SK-N-SH (cell line): Measurements from ENCODE around the gene GMPR. TPM values are rescaled to one million over a fixed set of nuclear protein-coding genes. Genes with fewer than 3 reads are reported as not detected.

Experiments
- CTCF ChIA-PET: fragments of 300-600, 350-600 bp; formaldehyde crosslinking; extraction: SDS; loops from one replicate; lab custom pipeline; 2021; lab: Yijun Ruan, JAX
- POLR2A ChIA-PET: fragments of 350-600 bp; sonication (Branson Sonifier 250); formaldehyde crosslinking; extraction: SDS; loops from one replicate; lab custom pipeline; 2020; ENCODE audit warnings: antibody characterized with exemption, inconsistent platforms; lab: Yijun Ruan, JAX
- DNase-seq: peaks from one replicate; pipeline ENCODE4 v3.0.0; 2012
- H2AFZ ChIP-seq: fragments of 200-600 bp; sonication (generic); 2 replicates; pipeline ENCODE4 v1.8.1; 2016; ENCODE audit warnings: antibody characterized with exemption, mild to moderate bottlenecking, low read depth
- H3F3A ChIP-seq: fragments of 200-600 bp; sonication (generic); replicated peaks from 2 replicates; pipeline ENCODE3; 2016; ENCODE audit warnings: antibody characterized with exemption, mild to moderate bottlenecking; ENCODE audit not compliant: insufficient read depth
- H3K27ac ChIP-seq, 2 experiments: fragments of 200-500 bp in 1 of 2; fragments of 200-600 bp in 1 of 2; sonication (Bioruptor generic) in 1 of 2; sonication (generic), shearing (Covaris generic) in 1 of 2; 2 replicates each; pipeline versions ENCODE4 v1.5.1 to v1.6.1; 2014 to 2016; ENCODE audit warnings: low read depth in 2 of 2, inconsistent platforms in 1 of 2, low read length in 1 of 2, mild to moderate bottlenecking in 1 of 2, mixed read lengths in 1 of 2
- H3K27me3 ChIP-seq: fragments of 200-600 bp; sonication (generic), shearing (Covaris generic); 2 replicates; pipeline ENCODE4 v1.6.1; 2016; ENCODE audit warnings: mixed run types; ENCODE audit not compliant: insufficient read depth
- H3K36me3 ChIP-seq, 2 experiments: fragments of 200-500 bp in 1 of 2; fragments of 200-600 bp in 1 of 2; sonication (Bioruptor generic) in 1 of 2; sonication (generic) in 1 of 2; replicated peaks in 1 of 2; 2 replicates each; pipeline versions ENCODE3 to v1.5.1; 2014 to 2016; ENCODE audit warnings: low read length in 1 of 2, mild to moderate bottlenecking in 1 of 2; ENCODE audit not compliant: insufficient read depth in 2 of 2, control insufficient read depth in 1 of 2
- H3K4me1 ChIP-seq, 2 experiments: fragments of 200-500 bp in 1 of 2; fragments of 200-600 bp in 1 of 2; sonication (Bioruptor generic) in 1 of 2; sonication (generic), shearing (Covaris generic) in 1 of 2; 2 replicates each; pipeline versions ENCODE4 v1.5.1 to v1.6.1; 2014 to 2016; ENCODE audit warnings: low read depth in 1 of 2, low read length in 1 of 2, mixed run types in 1 of 2; ENCODE audit not compliant: insufficient read depth in 2 of 2, control insufficient read depth in 1 of 2
- H3K4me2 ChIP-seq: fragments of 200-600 bp; sonication (generic), shearing (Covaris generic); 2 replicates; pipeline ENCODE4 v1.6.1; 2017; ENCODE audit warnings: mixed run types
- H3K4me3 ChIP-seq, 2 experiments: fragments of 200-500 bp in 1 of 2; fragments of 200-600 bp in 1 of 2; sonication (Bioruptor generic) in 1 of 2; sonication (generic), shearing (Covaris generic) in 1 of 2; 2 replicates each; pipeline versions ENCODE4 v1.5.1 to v1.8.1; 2014 to 2016; ENCODE audit warnings: low read depth in 2 of 2, inconsistent platforms in 1 of 2, low read length in 1 of 2, mild to moderate bottlenecking in 1 of 2, mixed read lengths in 1 of 2, moderate library complexity in 1 of 2
- H3K79me2 ChIP-seq: fragments of 200-600 bp; sonication (generic); 2 replicates; pipeline ENCODE4 v1.8.1; 2017; ENCODE audit warnings: mild to moderate bottlenecking; ENCODE audit not compliant: insufficient read depth
- H3K9ac ChIP-seq: fragments of 200-600 bp; sonication (generic); 2 replicates; pipeline ENCODE4 v1.6.1; 2017; ENCODE audit warnings: mixed run types
- H3K9me2 ChIP-seq: fragments of 200-600 bp; sonication (generic); 2 replicates; pipeline ENCODE4 v1.6.1; 2017; ENCODE audit warnings: mixed run types
- H3K9me3 ChIP-seq: fragments of 200-600 bp; sonication (generic); 2 replicates; pipeline ENCODE4 v1.6.1; 2017; ENCODE audit warnings: mixed run types, mild to moderate bottlenecking, moderate library complexity
- H4K20me1 ChIP-seq: fragments of 200-600 bp; sonication (generic); 2 replicates; pipeline ENCODE4 v1.6.1; 2017; ENCODE audit warnings: mild to moderate bottlenecking, mixed run types; ENCODE audit not compliant: insufficient read depth
- CHD2 ChIP-seq: fragments of 150-350 bp; IDR thresholded peaks from 2 replicates; pipeline ENCODE4 v1.6.1; 2018; ENCODE audit warnings: low read length; ENCODE audit not compliant: partially characterized antibody
- CTCF ChIP-seq: fragments of 200-600 bp; sonication (generic); IDR thresholded peaks from 2 replicates; pipeline ENCODE4 v1.6.1; 2017; ENCODE audit warnings: antibody characterized with exemption, mild to moderate bottlenecking, moderate library complexity
- ELF1 ChIP-seq: IDR thresholded peaks from 2 replicates; pipeline ENCODE4 v1.4.0; 2012
- EZH2phosphoT487 ChIP-seq: fragments of 200-600 bp; sonication (generic); IDR thresholded peaks from 2 replicates; pipeline ENCODE4 v1.6.1; 2017; ENCODE audit warnings: low read depth, mixed run types, mild to moderate bottlenecking, antibody characterized with exemption, moderate library complexity, borderline replicate concordance
- FOXJ3 ChIP-seq: sonication (generic); formaldehyde crosslinking; IDR thresholded peaks from 2 replicates; pipeline ENCODE4 v1.5.1; 2020; ENCODE audit warnings: mild to moderate bottlenecking, missing genetic modification reagents
- GATA2 ChIP-seq: sonication (generic); formaldehyde crosslinking; IDR thresholded peaks from 2 replicates; pipeline ENCODE4 v1.5.0; 2020; ENCODE audit warnings: mild to moderate bottlenecking, missing genetic modification reagents
- JUND ChIP-seq: IDR thresholded peaks from 2 replicates; pipeline ENCODE4 v1.4.0; 2012
- NFIC ChIP-seq: IDR thresholded peaks from 2 replicates; pipeline ENCODE4 v1.4.0; 2012; ENCODE audit warnings: borderline replicate concordance
- RAD21 ChIP-seq: IDR thresholded peaks from 2 replicates; pipeline ENCODE4 v1.6.1; 2012; ENCODE audit warnings: mild to moderate bottlenecking, low read length
- RFX5 ChIP-seq: IDR thresholded peaks from 2 replicates; pipeline ENCODE4 v1.6.1; 2012; ENCODE audit warnings: mild to moderate bottlenecking, improper control_type of control experiment, low read length
- RXRA ChIP-seq: IDR thresholded peaks from 2 replicates; pipeline ENCODE4 v1.4.0; 2012; ENCODE audit warnings: low read depth, mild to moderate bottlenecking, borderline replicate concordance
- SIN3A ChIP-seq: IDR thresholded peaks from 2 replicates; pipeline ENCODE4 v1.6.1; 2012; ENCODE audit warnings: low read depth, mild to moderate bottlenecking, low read length, moderate library complexity, borderline replicate concordance
- WGBS: methylation state at CpG from one replicate; pipeline ENCODE4 v1.1.6; 2017; ENCODE audit warnings: low lambda C conversion rate; 5-methylcytosine and 5-hydroxymethylcytosine counted together
- polyA plus RNA-seq, 3 experiments: library from polyadenylated mRNA; depleted of rRNA; stranded (reverse); fragments of >200 nt; gene quantifications; 2 replicates each; pipeline ENCODE4 v1.2.3, GENCODE V29; 2012
- TF ChIP-seq, protein P1 (sequence below): IDR thresholded peaks from 2 replicates; pipeline ENCODE4; 2012

The GMPR gene
- polyA plus RNA-seq, 1 of the 3 experiments (the other 2 are of a cell fraction) = 21.0 TPM

- TF ChIP-seq, protein P1, sequence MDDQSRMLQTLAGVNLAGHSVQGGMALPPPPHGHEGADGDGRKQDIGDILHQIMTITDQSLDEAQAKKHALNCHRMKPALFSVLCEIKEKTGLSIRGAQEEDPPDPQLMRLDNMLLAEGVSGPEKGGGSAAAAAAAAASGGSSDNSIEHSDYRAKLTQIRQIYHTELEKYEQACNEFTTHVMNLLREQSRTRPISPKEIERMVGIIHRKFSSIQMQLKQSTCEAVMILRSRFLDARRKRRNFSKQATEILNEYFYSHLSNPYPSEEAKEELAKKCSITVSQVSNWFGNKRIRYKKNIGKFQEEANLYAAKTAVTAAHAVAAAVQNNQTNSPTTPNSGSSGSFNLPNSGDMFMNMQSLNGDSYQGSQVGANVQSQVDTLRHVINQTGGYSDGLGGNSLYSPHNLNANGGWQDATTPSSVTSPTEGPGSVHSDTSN = no peak
- TF ChIP-seq ELF1 = no peak
- no peak for TF ChIP-seq GATA2
- TF ChIP-seq JUND = no peak
- no peak for TF ChIP-seq CHD2
- no peak for TF ChIP-seq EZH2phosphoT487
- TF ChIP-seq, all 33 proteins: peak for 0
Observed at GRCh38 chr6:16284472-16284871, 46.1 kb downstream of the GMPR start (continued).

GRCh38 chr6:16285467-16286150 is 47.2 kb downstream of the GMPR start:
- Histone ChIP-seq H2AFZ (no peak overlapping the region), H3K9me2 (no peaks in the 10 kb centered on the region), H3K4me1 (no peaks in the 10 kb centered on the region), H4K20me1 (no peaks in the 10 kb centered on the region), H3K79me2 (no peaks in the 10 kb centered on the region)
- POLR2A ChIA-PET = no interaction called here
- TF ChIP-seq FOXJ3 (CRISPR knock-in tag) = no peak
- TF ChIP-seq, all 33 proteins: peak for 0
- H3K4me3 ChIP-seq = peak overlapping the region in 1 of 2 experiments; percentile 33; a peak in 1 of 4 replicates
- CTCF ChIA-PET = interaction anchor here (0.7 to 1.7 kb wide), 13 partner anchors 10 to 225 kb away, joined by 3 to 8 read pairs (median 3); no protein-coding TSS in a partner anchor
- no peak overlapping the region for H3K27ac ChIP-seq
- H3K27me3 ChIP-seq = no peaks in the 10 kb centered on the region
- H3K9ac ChIP-seq = no peak overlapping the region
- H3K9me3 ChIP-seq = no peaks in the 10 kb centered on the region
- H3K36me3 ChIP-seq = no peaks in the 10 kb centered on the region
- no peaks in the 10 kb centered on the region for H3F3A ChIP-seq
- H3K4me2 ChIP-seq = no peak overlapping the region
- WGBS = 83% methylated on average over 5 of the region's 11 CpGs
- DNase-seq = no peak

DNA sequence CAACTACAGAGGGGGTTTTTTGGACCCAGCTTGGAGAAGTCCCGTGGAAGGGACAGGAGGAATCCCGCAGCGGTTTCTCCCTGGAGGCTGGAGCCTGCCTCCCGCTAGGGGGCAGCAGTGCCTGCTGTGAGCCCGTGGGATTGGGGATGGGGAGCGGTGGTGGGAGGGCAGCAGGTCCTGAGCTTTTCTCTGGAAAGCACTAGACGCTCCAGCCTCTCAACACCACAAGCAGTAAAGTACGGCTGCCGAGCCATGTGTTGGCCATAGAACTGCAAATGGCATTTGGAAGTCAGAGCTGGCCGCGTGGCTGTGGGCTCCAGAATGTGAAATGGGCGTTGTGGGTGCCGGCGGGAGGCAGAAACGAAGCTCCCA is 47.8 kb downstream of the GMPR start:
- Histone ChIP-seq H3K9me3 (no peaks in the 10 kb centered on the region), H3K9ac (no peak overlapping the region), H3F3A (no peaks in the 10 kb centered on the region), H3K4me2 (no peak overlapping the region), H3K79me2 (no peaks in the 10 kb centered on the region), H3K4me3 (peak overlapping the region in 1 of 2 experiments; percentile 33; a peak in 1 of 4 replicates), H3K27ac (no peak overlapping the region), H3K27me3 (no peaks in the 10 kb centered on the region), H3K4me1 (no peaks in the 10 kb centered on the region), H4K20me1 (no peaks in the 10 kb centered on the region), H3K9me2 (no peaks in the 10 kb centered on the region), H3K36me3 (no peaks in the 10 kb centered on the region), H2AFZ (no peak overlapping the region)
- 83% methylated on average over 14 of the region's 15 CpGs for WGBS
- TF ChIP-seq NFIC (no peak), RFX5 (no peak), RAD21 (peak; percentile 56), SIN3A (no peak), CTCF (peak; percentile 59), GATA2 (no peak), RXRA (no peak)
- POLR2A ChIA-PET = no interaction called here
- CTCF ChIA-PET = interaction anchor here (0.7 to 1.7 kb wide), 15 partner anchors 10 to 485 kb away, joined by 3 to 8 read pairs (median 3); no protein-coding TSS in a partner anchor
- DNase-seq = peak; percentile 72
